Measurements from ENCODE around the gene VPREB1. TPM values are rescaled to one million over a fixed set of nuclear protein-coding genes. Genes with fewer than 3 reads are reported as not detected.

The VPREB1 gene, protein sequence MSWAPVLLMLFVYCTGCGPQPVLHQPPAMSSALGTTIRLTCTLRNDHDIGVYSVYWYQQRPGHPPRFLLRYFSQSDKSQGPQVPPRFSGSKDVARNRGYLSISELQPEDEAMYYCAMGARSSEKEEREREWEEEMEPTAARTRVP
- total RNA-seq (2014; rRNA removed; shearing (Covaris generic)) = not detected in 2 replicates

DNA sequence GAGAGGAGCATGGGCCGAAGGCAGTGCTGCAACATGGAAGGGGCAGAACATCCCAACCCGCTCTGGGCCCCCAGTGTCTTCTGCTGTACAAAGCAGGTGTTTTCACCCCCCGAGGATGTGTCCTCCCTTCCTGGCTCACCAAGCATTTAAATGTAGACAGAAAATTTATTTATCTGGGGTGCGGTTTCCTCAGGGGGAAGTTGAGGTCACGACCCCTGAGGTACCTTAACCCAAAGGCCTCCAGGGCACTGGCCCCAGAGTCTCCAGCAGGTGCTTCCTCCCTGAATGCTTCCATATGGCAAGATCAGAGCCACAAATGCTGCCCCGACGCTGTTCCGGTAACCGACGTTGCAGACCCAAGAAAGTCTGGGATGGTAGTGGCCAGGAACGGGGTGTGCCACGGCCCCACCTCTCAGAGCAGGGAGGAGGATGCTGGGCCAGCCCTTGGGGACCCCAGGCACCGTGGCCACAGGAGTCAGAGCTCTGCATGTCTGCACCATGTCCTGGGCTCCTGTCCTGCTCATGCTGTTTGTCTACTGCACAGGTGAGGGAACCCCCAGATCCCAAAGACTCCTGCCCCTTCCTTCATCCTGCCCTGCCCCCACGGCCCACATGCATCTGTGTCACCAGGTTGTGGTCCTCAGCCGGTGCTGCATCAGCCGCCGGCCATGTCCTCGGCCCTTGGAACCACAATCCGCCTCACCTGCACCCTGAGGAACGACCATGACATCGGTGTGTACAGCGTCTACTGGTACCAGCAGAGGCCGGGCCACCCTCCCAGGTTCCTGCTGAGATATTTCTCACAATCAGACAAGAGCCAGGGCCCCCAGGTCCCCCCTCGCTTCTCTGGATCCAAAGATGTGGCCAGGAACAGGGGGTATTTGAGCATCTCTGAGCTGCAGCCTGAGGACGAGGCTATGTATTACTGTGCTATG is at the start of gene VPREB1:
Gene VPREB1 (plus strand): TSS at position 471 of the 935 bp plus-strand sequence. CDS start 28 bp downstream, at position 499.
- H3K36me3 ChIP-seq = no peaks in the 10 kb centered on the region
- H3K27ac ChIP-seq = no peak within 1 kb of the TSS
- peaks cover 32% of the 10 kb centered on the region for H3K27me3 ChIP-seq (replicated peaks)
- H3K9me3 ChIP-seq (replicated peaks) = no peaks in the 10 kb centered on the region
- H3K4me3 ChIP-seq = no peak within 1 kb of the TSS
- peak in 1 of 2 experiments; percentile 25 for DNase-seq (ENCODE audit: low read depth in 1 of 2, low spot score in 2 of 2)
- no peaks in the 10 kb centered on the region for H3K4me1 ChIP-seq (replicated peaks)

DNA sequence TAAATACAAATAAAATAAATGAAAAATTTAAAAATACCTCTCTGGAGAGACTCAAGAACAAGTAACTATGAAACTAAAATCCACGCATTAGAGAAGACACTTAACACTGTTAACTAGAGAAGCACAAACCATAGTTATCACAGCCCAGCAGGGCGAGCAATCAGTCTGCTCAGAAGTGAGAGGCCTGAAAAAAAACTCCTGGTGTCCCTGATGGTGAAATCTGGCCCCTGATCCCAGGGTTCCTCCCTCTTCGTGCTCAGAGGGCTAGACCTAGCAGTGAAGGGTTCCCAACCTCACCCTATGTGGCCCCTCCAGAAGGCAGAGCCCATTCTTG is 49.7 kb upstream of the VPREB1 start:
- Histone ChIP-seq H3K27me3 (replicated peaks) (peaks cover 3% of the 10 kb centered on the region; the same call in 1 of the 2 replicates), H3K36me3 (no peaks in the 10 kb centered on the region), H3K4me1 (replicated peaks) (no peaks in the 10 kb centered on the region), H3K4me3 (no peak overlapping the region), H3K9me3 (replicated peaks) (no peaks in the 10 kb centered on the region), H3K27ac (no peak overlapping the region)
- no peak for DNase-seq (ENCODE audit: low read depth in 1 of 2, low spot score in 2 of 2)

DNA sequence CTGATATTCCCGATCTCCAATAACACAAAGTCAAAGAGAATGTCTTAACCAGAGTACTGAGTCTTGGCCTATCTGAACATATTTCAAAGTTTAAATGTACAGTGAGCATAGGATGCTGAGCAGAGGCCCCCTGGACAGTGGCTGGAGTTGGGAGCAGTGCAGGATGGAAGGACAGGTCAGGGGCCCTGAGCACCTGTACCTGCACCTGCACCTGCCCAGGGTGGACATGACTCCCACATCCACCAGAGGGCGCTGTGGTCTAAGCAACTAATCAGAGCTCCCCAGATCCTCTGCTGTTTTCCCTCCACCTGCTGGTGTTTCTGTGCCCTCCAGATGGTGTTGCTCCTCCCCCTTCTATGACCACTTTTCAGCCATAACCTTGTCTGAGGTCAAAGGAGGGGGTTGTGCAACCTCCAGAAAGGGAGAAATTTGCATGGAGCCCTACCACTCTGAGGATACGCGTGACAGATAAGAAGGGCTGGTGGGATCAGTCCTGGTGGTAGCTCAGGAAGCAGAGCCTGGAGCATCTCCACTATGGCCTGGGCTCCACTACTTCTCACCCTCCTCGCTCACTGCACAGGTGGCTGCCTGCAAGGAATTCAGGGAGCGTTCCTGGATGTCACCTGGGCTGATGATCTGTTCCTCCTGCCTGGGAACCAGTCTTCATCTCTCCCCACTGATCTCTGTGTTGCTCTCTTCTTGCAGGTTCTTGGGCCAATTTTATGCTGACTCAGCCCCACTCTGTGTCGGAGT is 49.1 kb upstream of the VPREB1 start:
- no peaks in the 10 kb centered on the region for H3K4me1 ChIP-seq (replicated peaks)
- DNase-seq (ENCODE audit: low read depth in 1 of 2, low spot score in 2 of 2) = no peak
- H3K27ac ChIP-seq = no peak overlapping the region

DNA sequence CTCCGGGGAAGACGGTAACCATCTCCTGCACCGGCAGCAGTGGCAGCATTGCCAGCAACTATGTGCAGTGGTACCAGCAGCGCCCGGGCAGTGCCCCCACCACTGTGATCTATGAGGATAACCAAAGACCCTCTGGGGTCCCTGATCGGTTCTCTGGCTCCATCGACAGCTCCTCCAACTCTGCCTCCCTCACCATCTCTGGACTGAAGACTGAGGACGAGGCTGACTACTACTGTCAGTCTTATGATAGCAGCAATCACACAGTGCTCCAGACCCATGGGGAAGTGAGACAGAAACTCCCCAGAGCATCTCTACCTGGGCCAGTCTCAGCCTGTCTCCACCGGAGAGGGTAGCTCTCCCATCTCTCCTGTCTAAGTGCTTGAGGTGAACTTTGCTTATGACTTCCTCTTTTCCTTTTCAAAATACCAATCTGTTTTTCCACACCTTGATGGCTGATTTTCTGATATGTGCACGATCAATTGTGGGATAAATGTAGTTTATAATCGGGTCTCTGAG is 48.5 kb upstream of the VPREB1 start:
- Histone ChIP-seq H3K4me3 (no peak overlapping the region), H3K9me3 (replicated peaks) (no peaks in the 10 kb centered on the region), H3K27ac (no peak overlapping the region), H3K36me3 (no peaks in the 10 kb centered on the region), H3K27me3 (replicated peaks) (peaks cover 3% of the 10 kb centered on the region), H3K4me1 (replicated peaks) (no peaks in the 10 kb centered on the region)
- DNase-seq (ENCODE audit: low read depth in 1 of 2, low spot score in 2 of 2) = no peak

More for the DNA sequence above, 49.1 kb upstream of the VPREB1 start:
- Histone ChIP-seq H3K4me3 (no peak overlapping the region), H3K27me3 (replicated peaks) (peaks cover 3% of the 10 kb centered on the region; the same call in 1 of the 2 replicates), H3K9me3 (replicated peaks) (no peaks in the 10 kb centered on the region), H3K36me3 (no peaks in the 10 kb centered on the region)

DNA sequence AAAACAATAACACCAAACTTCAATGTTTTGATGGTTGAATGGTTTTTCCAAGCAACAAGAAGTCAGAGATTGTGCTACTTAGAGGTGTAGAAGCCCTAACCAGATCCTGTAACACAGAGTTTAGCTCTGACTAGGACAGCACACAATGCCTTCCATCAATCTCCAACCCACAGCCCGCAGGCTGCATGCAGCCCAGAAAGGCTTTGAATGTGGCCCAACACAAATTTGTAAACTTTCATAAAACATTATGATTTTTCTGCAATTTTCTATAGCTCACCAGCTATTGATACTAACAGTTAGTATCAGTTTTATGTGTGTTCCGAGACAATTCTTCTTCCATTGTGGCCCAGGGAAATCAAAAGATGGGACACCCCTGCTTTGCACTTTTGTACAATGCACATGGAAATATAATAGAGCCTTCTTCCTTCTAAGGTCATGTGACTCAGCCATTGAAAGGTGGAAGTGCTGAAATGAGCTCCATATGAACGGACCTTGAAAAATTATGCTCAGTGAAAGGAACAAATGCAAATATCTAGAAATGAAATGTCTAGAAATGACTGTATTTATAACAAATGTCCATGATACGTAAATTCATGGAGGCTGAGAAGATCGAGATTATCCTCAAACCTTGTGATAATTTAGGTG is 47.6 kb upstream of the VPREB1 start:
- no peak for DNase-seq (ENCODE audit: low read depth in 1 of 2, low spot score in 2 of 2)
- no peaks in the 10 kb centered on the region for H3K36me3 ChIP-seq
- H3K27ac ChIP-seq = no peak overlapping the region
- peaks cover 11% of the 10 kb centered on the region for H3K27me3 ChIP-seq (replicated peaks)
- no peak overlapping the region for H3K4me3 ChIP-seq
- H3K9me3 ChIP-seq (replicated peaks) = no peaks in the 10 kb centered on the region
- H3K4me1 ChIP-seq (replicated peaks) = no peaks in the 10 kb centered on the region

DNA sequence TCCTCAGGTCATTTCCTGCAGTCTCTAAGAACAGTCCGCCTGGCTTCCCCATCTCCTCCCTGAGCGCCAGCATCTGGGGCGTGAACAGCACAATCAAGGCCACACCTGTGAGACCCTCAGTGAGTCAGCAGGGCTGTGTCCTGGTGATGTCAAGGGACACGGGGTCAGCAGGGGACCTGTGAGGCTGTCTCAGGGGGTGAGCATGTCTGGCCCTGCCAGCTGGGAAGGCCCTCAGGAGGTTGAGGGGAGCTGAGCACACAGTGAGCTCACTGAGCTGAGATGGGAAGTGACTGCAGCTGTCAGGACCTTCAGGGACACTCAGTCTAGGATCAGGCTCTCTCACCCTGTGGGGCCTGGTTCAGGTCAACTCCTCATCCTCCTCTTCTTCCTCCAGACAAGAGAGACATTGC is 46.6 kb upstream of the VPREB1 start:
- no peak for DNase-seq (ENCODE audit: low read depth in 1 of 2, low spot score in 2 of 2)
- Histone ChIP-seq H3K27me3 (replicated peaks) (peaks cover 16% of the 10 kb centered on the region), H3K4me1 (replicated peaks) (no peaks in the 10 kb centered on the region), H3K9me3 (replicated peaks) (no peaks in the 10 kb centered on the region), H3K4me3 (no peak overlapping the region), H3K27ac (no peak overlapping the region), H3K36me3 (no peaks in the 10 kb centered on the region)

DNA sequence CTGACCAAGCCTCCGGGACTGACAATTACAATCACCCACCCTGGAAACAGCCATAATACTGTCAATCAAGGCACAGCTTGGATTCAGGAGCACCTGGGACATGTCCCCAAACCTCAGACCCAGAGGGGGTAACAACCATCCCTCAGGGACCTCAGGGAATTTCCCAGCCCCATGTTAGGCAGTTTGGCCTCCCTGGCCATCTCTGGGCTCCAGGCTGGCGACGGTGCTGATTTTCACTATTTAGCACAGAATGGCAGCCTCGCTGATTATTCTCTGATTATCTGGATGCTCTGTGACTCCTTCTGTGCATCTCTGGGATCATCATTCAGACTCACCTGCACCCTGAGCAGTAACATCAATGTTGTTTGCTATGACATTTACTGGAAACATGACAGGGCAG is 45.8 kb upstream of the VPREB1 start:
- Histone ChIP-seq H3K36me3 (no peaks in the 10 kb centered on the region), H3K4me3 (no peak overlapping the region), H3K27ac (no peak overlapping the region), H3K27me3 (replicated peaks) (peaks cover 23% of the 10 kb centered on the region), H3K4me1 (replicated peaks) (no peaks in the 10 kb centered on the region), H3K9me3 (replicated peaks) (no peaks in the 10 kb centered on the region)
- DNase-seq (ENCODE audit: low read depth in 1 of 2, low spot score in 2 of 2) = no peak

DNA sequence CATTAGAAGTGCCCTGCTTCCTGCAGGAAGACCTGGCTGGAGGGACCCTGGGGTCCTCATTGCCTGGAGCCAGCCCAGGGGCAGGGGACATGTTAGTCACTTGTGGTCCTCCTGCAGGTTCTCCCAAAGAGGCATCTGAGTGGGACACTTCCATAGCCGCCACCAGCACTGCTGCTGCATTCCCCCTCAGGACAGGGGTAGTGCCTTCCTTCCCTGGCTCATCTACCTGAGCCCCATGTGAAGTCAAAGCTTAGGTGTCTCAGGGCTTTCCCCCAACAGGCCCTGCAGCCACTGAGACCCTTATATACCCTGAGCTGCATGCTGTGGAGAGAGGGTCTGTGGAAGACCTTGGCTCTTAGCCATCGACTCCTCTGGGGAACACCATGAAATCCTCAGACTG is 45.0 kb upstream of the VPREB1 start:
- Histone ChIP-seq H3K4me1 (replicated peaks) (no peaks in the 10 kb centered on the region), H3K27me3 (replicated peaks) (peaks cover 24% of the 10 kb centered on the region), H3K36me3 (no peaks in the 10 kb centered on the region), H3K4me3 (no peak overlapping the region), H3K27ac (no peak overlapping the region), H3K9me3 (replicated peaks) (no peaks in the 10 kb centered on the region)
- DNase-seq (ENCODE audit: low read depth in 1 of 2, low spot score in 2 of 2) = no peak

DNA sequence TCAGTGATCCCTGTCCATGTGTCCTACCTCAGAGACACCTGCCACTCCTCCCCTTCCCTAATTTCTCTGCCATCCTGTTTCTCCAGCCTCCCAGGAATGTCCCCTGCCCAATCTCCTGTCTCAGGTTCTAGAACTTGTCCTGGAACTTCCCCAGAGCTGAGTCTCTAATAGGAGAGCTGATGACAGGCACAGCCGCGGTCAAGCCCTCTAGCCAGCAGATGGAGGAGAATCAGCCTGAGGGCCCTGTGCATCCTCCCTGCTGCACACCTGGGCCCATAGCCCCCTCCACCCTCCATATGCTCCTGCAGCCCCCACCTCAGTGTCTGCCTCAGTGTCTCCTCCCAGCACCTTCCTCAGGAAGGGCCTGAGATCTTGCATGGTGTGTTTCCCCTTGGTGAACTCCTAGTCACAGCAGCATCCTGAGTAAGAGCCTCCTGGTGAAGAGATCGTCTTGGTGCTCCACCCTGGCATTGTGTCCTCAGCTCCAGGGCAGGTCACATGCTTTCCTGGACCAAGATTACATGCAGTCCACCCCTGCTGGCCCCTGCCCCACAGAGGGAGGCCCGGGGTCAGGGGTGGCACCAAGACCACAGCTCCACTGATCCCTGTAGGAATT is 43.9 kb upstream of the VPREB1 start:
- Histone ChIP-seq H3K27me3 (replicated peaks) (peaks cover 27% of the 10 kb centered on the region), H3K36me3 (no peaks in the 10 kb centered on the region), H3K27ac (no peak overlapping the region), H3K4me3 (no peak overlapping the region), H3K9me3 (replicated peaks) (no peaks in the 10 kb centered on the region), H3K4me1 (replicated peaks) (no peaks in the 10 kb centered on the region)
- DNase-seq (ENCODE audit: low read depth in 1 of 2, low spot score in 2 of 2) = no peak

DNA sequence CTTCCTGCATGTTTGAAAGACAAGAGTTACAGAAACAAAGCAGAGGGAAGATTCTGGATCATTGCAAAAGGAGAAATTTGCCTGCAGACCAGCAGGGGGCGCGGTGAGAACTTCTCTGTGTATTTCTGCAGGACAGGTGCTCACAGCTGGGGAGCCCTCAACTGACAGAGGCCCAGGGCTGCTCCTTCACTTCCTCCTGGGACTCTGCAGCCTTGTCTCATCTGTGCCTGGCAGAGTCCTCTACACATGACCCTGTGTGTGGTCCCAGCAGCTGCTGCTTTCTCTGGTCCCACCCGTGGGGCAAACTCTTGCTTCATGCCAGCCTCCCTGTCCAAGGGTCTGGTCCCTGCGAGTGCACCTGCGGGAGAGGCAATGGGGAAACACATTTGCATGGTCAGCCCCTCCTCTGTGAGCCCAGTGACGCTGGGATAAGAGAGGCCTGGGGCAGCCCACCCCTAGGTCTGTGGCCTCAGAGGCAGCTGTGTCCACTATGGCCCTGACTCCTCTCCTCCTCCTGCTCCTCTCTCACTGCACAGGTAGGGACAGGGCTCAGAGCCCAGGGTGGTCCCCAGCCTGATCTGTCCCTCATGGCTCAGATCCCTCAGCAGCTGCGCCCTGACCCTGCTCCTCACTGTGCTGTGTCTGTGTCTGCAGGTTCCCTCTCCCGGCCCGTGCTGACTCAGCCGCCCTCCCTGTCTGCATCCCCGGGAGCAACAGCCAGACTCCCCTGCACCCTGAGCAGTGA is 43.2 kb upstream of the VPREB1 start:
- peaks cover 27% of the 10 kb centered on the region for H3K27me3 ChIP-seq (replicated peaks)
- DNase-seq (ENCODE audit: low read depth in 1 of 2, low spot score in 2 of 2) = no peak
- H3K36me3 ChIP-seq = no peaks in the 10 kb centered on the region
- H3K4me3 ChIP-seq = no peak overlapping the region
- no peak overlapping the region for H3K27ac ChIP-seq
- H3K9me3 ChIP-seq (replicated peaks) = no peaks in the 10 kb centered on the region
- H3K4me1 ChIP-seq (replicated peaks) = no peaks in the 10 kb centered on the region

DNA sequence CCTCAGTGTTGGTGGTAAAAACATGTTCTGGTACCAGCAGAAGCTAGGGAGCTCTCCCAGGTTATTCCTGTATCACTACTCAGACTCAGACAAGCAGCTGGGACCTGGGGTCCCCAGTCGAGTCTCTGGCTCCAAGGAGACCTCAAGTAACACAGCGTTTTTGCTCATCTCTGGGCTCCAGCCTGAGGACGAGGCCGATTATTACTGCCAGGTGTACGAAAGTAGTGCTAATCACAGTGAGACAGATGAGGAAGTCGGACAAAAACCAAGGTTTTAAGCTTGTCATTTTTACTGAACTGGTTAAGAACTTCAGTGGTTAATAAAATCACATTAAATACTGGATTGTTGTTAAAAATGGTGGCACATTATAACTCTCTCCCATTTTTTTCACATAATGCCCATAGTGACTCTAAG is 42.6 kb upstream of the VPREB1 start:
- Histone ChIP-seq H3K27me3 (replicated peaks) (peaks cover 31% of the 10 kb centered on the region), H3K4me3 (no peak overlapping the region), H3K9me3 (replicated peaks) (no peaks in the 10 kb centered on the region), H3K36me3 (no peaks in the 10 kb centered on the region), H3K4me1 (replicated peaks) (no peaks in the 10 kb centered on the region), H3K27ac (no peak overlapping the region)
- no peak for DNase-seq (ENCODE audit: low read depth in 1 of 2, low spot score in 2 of 2)

DNA sequence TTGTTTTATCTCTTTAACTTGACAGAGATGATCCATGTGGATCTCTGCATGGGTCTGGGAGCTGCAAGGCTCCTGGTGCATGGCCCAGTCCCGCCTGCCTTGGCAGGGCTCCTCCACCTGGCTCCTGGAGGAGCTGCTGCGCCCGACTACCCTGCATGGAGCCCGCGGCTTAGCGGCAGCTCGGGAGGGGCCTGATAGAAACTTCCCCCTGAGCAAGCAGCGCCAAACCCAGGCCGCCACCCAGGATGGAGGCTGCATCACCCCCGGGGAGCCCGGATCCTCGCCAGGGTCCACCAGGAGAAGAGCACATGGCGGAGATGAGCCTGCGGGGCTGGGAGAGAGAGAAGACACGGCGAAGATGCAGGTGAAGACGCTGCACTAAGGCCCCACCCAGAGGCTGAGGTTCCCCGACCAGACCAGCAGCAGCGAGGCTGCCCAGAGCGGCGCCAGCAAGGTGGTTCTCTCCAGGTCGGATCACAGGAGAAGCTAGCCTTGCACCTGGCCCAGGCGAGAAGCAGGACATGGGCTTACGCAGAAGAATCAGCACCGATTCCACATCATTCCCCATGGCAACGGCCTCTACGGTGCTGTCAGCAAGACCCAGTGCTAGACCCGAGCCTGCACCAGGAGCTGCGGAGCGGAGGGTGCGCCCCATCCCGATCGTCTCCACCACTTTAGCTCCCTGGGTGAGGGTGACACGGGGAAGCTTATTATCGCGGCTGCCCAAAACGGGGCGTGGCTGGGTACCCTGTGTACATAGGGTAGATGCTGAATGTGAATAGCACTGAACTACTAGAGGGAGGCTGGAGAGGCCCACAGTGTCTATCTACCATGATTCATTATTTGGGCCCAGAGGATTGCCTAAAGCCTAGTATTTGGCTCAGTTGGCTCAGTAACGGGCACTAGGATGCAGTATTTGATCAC is 41.3 kb upstream of the VPREB1 start:
- Histone ChIP-seq H3K4me1 (replicated peaks) (no peaks in the 10 kb centered on the region), H3K27ac (no peak overlapping the region), H3K4me3 (no peak overlapping the region), H3K9me3 (replicated peaks) (no peaks in the 10 kb centered on the region), H3K27me3 (replicated peaks) (peaks cover 39% of the 10 kb centered on the region), H3K36me3 (no peaks in the 10 kb centered on the region)
- DNase-seq (ENCODE audit: low read depth in 1 of 2, low spot score in 2 of 2) = peak in 1 of 2 experiments; percentile 36
